Measurements from ENCODE around the gene FXYD3.

The FXYD3 gene

GRCh38 chr19:35107545-35107944, 8.1 kb upstream of the FXYD3 start:
- DNase-seq: no peak

GRCh38 chr19:35108730-35109129, 6.9 kb upstream of the FXYD3 start:
- DNase-seq: no peak

GRCh38 chr19:35109395-35110112, 6.1 kb upstream of the FXYD3 start:
- no peak for DNase-seq

- DNase-seq: no peak
Measured at GRCh38 chr19:35110974-35111373, 4.6 kb upstream of the FXYD3 start.

- DNase-seq: no peak
Measured at GRCh38 chr19:35112995-35113688, 2.5 kb upstream of the FXYD3 start.

GRCh38 chr19:35114353-35115176, 1.1 kb upstream of the FXYD3 start:
- DNase-seq: peak; percentile 58 to 73

GRCh38 chr19:35116072-35116801, 614 bp downstream of the FXYD3 start:
- DNase-seq: no peak

- no peak for DNase-seq
Measured at GRCh38 chr19:35117116-35117515, 1.5 kb downstream of the FXYD3 start.

GRCh38 chr19:35117799-35118198, 2.2 kb downstream of the FXYD3 start:
- DNase-seq: no peak

GRCh38 chr19:35118268-35119020, 2.8 kb downstream of the FXYD3 start:
- no peak for DNase-seq

GRCh38 chr19:35119091-35119490, 3.5 kb downstream of the FXYD3 start:
- no peak for DNase-seq

- no peak for DNase-seq
Measured at GRCh38 chr19:35119578-35120155, 4.0 kb downstream of the FXYD3 start.

GRCh38 chr19:35120492-35120891, 4.9 kb downstream of the FXYD3 start:
- DNase-seq: peak; percentile 18 to 20

- no peak for DNase-seq
Measured at GRCh38 chr19:35120898-35121297, 5.3 kb downstream of the FXYD3 start.

GRCh38 chr19:35122687-35123551, 7.3 kb downstream of the FXYD3 start:
- DNase-seq: no peak

GRCh38 chr19:35123573-35123972, 8.0 kb downstream of the FXYD3 start:
- no peak for DNase-seq

GRCh38 chr19:35124098-35125060, 8.8 kb downstream of the FXYD3 start:
- DNase-seq: peak; percentile 90 to 91

- no peak for DNase-seq
Measured at GRCh38 chr19:35125270-35125717, 9.7 kb downstream of the FXYD3 start.

Measured in CD4-positive, alpha-beta T cell treated with Interferon alpha-2 for 1 hour (primary cell).